ENCODE data around the gene GALNT13.

Gene GALNT13

GRCh38 chr2:154125891-154126290 lies 254.2 kb downstream of the GALNT13 start:
- no peak for DNase-seq (ENCODE audit: low spot score)

GRCh38 chr2:154130821-154131220 lies 259.1 kb downstream of the GALNT13 start:
- DNase-seq (ENCODE audit: low spot score), result no peak

- no peak for DNase-seq (ENCODE audit: low spot score)
Measured at GRCh38 chr2:154132827-154133226, 261.1 kb downstream of the GALNT13 start.

GRCh38 chr2:154133823-154134222 lies 262.1 kb downstream of the GALNT13 start:
- peak; percentile 55 for DNase-seq (ENCODE audit: low spot score)

GRCh38 chr2:154140249-154141025 lies 268.7 kb downstream of the GALNT13 start:
- no peak for DNase-seq (ENCODE audit: low spot score)

GRCh38 chr2:154142480-154142879 lies 270.8 kb downstream of the GALNT13 start:
- DNase-seq (ENCODE audit: low spot score), result no peak

GRCh38 chr2:154143105-154143504 lies 271.4 kb downstream of the GALNT13 start:
- DNase-seq (ENCODE audit: low spot score), result no peak

GRCh38 chr2:154158101-154158500 lies 286.4 kb downstream of the GALNT13 start:
- DNase-seq (ENCODE audit: low spot score), result no peak

GRCh38 chr2:154161286-154161685 lies 289.6 kb downstream of the GALNT13 start:
- peak; percentile 68 for DNase-seq (ENCODE audit: low spot score)

- no peak for DNase-seq (ENCODE audit: low spot score)
Measured at GRCh38 chr2:154170400-154170799, 298.7 kb downstream of the GALNT13 start.

- no peak for DNase-seq (ENCODE audit: low spot score)
Measured at GRCh38 chr2:154173164-154173563, 301.4 kb downstream of the GALNT13 start.

- no peak for DNase-seq (ENCODE audit: low spot score)
Measured at GRCh38 chr2:154173919-154174318, 302.2 kb downstream of the GALNT13 start.

- no peak for DNase-seq (ENCODE audit: low spot score)
Measured at GRCh38 chr2:154182008-154182407, 310.3 kb downstream of the GALNT13 start.

GRCh38 chr2:154187948-154188347 lies 316.2 kb downstream of the GALNT13 start:
- no peak for DNase-seq (ENCODE audit: low spot score)

- DNase-seq (ENCODE audit: low spot score), result no peak
Measured at GRCh38 chr2:154189953-154190352, 318.2 kb downstream of the GALNT13 start.

GRCh38 chr2:154193246-154193645 lies 321.5 kb downstream of the GALNT13 start:
- peak; percentile 74 for DNase-seq (ENCODE audit: low spot score)

- DNase-seq (ENCODE audit: low spot score), result no peak
Measured at GRCh38 chr2:154194909-154195643, 323.4 kb downstream of the GALNT13 start.

GRCh38 chr2:154195644-154196195 lies 324.0 kb downstream of the GALNT13 start:
- no peak for DNase-seq (ENCODE audit: low spot score)

- DNase-seq (ENCODE audit: low spot score), result no peak
Measured at GRCh38 chr2:154198866-154199265, 327.1 kb downstream of the GALNT13 start.

- DNase-seq (ENCODE audit: low spot score), result no peak
Measured at GRCh38 chr2:154203206-154203605, 331.5 kb downstream of the GALNT13 start.

GRCh38 chr2:154203902-154204301 lies 332.2 kb downstream of the GALNT13 start:
- no peak for DNase-seq (ENCODE audit: low spot score)

GRCh38 chr2:154207288-154208047 lies 335.7 kb downstream of the GALNT13 start:
- no peak for DNase-seq (ENCODE audit: low spot score)
